ENCODE results near the gene BAIAP2.

Gene BAIAP2

GRCh38 chr17:81166033-81166492, 131.1 kb downstream of the BAIAP2 start, which contains the start of gene AATK:
Gene AATK, minus strand, starts transcription at chr17:81166221. Its CDS starts 229 bp downstream, at chr17:81165992.
- Histone ChIP-seq H3K27me3 (ENCODE audit: low read length) (no peaks in the 10 kb centered on the region), H3K9me2 (replicated peaks; ENCODE audit: insufficient read depth, low read length) (no peaks in the 10 kb centered on the region), H3K9ac (ENCODE audit: low read length) (no peak within 1 kb of the TSS), H4K20me1 (ENCODE audit: low read depth, low read length) (no peaks in the 10 kb centered on the region), H3K79me2 (ENCODE audit: insufficient read depth, low read length) (no peaks in the 10 kb centered on the region), H3K36me3 (ENCODE audit: low read length) (no peaks in the 10 kb centered on the region), H3K4me2 (ENCODE audit: low read depth, low read length, poor library complexity, severe bottlenecking) (no peak within 1 kb of the TSS), H2AFZ (ENCODE audit: low read depth, low read length, severe bottlenecking) (no peak within 1 kb of the TSS), H3F3A (ENCODE audit: insufficient read depth) (no peaks in the 10 kb centered on the region), H3K9me3 (ENCODE audit: insufficient read depth, low read length) (no peaks in the 10 kb centered on the region), H3K4me3 (ENCODE audit: insufficient read depth, low read length, poor library complexity, severe bottlenecking) (no peak within 1 kb of the TSS), H3K27ac (ENCODE audit: low read depth, low read length) (no peak within 1 kb of the TSS)
- TF ChIP-seq EZH2phosphoT487 (conservative IDR thresholded peaks at IDR 0.05; ENCODE audit: low read length), result no peak
- no peak for TF ChIP-seq CTCF (IDR thresholded peaks at IDR 0.05; ENCODE audit: insufficient read depth, low read length, poor library complexity, severe bottlenecking)

All from SU-DHL-6 (cell line).